DLD1 (cell line): ENCODE measurements around the gene NT5C2.

Experiments
- in situ Hi-C: cut with HindIII; loops from 2 replicates; pipeline ENCODE4 v1.10.0; 2017; ENCODE audit warnings: low sequenced_read_pairs

Gene NT5C2

DNA sequence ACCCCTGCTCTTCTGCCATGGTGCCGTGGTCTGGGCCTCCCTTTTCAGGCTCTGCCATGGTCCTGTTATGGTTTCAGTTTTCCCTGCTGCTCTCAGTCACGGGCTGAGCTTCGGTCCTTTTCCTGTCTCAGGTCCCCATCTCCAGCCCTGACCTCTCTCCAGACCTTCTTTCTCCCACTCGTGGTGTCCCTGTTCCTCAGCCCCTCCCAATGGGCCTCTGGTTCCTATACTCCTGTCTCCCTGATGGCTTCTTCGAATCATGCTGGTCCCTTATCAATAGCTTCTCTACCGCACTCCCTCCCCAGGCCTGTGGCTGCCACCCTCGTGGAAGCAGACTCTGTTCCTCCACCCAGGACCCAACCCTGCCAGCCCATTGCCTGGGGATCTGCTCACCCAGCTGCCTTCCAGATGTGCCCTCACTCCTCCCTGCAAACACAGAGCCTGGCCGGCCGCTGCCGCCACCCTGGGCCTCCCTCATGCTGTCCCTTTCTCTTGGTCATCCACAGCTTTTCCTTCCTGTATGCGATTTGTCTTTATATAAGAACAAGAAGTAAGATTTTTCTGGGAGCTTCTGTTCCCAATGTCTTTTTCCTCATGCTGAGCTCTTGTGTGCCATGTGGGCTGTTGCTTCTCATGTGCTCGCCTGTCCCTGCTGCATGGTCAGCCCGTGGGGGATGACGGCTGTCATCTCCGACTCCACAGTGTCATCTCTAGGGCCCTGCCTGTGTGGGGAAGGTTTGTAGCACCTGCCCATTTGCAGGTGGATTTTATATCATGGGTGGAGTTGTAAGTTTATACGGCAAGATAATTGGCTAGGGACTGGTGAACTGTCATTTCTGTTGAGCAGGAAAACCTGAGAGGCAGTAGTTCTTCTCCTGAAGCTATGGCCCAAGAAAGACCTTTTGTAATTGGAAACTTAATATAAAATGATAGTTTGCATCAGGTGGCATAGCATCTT, 126.7 kb downstream of the NT5C2 start:
- in situ Hi-C loops: no loop called here

- in situ Hi-C loops: no loop called here
Observed at GRCh38 chr10:103064956-103065355, 128.1 kb downstream of the NT5C2 start.

DNA sequence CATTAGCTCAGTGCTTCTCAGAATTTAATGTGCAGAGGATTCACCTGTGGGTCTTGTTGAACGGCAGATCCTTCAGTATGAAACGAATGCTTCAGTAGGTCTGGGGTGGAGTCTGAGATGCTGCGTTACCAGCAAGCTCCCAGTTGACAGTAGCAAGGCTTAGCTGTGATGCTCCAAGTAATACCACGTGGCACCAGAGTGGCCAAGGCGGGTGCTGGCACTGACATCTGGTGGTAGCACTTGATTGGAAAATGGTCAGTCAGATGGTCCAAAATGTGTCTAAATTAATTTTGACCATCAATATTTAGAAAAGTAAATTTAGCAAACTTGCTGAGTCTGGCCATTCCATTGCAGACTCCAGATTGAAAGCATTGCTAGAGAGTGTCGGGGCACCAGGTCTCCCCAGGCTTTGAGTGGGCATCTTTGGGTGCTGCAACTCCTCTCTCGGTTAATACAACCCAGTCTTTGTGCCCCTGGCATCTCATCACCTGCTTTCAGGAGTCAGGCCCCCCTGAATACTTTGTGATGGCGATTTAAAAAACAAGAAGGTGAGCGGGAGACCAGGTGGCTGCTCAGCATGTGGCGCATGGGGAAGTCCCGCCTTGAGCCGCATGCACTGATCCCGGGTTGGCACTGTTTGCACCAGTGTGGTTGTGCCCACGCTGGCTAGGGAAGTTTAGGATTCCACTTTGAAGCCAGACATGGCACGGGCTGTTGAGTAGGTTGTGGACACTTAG, 130.1 kb downstream of the NT5C2 start:
- in situ Hi-C loops: no loop called here

DNA sequence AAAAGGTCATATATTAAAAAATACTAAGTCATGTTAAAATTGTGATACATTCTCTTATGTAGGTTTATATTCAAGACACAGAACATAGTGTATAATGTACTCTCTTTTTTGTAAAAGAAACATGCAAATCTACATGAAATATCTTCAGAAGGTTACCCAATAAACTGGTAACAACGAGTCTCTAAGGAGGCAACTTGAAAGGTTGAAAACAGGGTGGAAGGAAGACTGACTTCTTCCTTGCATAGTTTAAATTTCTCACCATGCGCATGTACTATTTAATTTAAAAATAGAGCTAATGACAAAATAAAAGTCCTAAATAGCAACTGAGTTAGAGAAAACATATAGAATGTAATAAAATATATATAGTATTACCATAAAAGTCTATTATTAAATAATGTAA, 132.5 kb downstream of the NT5C2 start:
- in situ Hi-C loops: no loop called here

DNA sequence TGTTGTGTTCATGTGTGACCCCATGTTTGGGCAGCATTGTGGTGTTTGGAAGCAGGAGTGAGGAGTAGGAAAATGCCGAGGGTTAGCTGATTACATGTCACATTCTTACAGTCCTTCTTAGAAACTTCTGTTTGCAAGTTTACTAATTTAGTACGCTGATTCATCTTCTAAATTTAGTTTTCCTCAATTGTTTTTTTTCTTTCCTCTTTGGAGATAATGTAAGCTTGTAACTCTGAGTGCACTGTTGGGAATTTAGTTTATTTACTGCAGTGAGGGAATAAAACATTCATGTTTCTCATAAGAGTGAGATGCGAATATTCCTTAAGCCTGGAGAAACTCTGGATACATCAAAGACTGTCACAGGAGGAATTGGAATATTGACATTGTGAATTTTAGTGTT, 135.0 kb downstream of the NT5C2 start:
- in situ Hi-C loops: no loop called here

DNA sequence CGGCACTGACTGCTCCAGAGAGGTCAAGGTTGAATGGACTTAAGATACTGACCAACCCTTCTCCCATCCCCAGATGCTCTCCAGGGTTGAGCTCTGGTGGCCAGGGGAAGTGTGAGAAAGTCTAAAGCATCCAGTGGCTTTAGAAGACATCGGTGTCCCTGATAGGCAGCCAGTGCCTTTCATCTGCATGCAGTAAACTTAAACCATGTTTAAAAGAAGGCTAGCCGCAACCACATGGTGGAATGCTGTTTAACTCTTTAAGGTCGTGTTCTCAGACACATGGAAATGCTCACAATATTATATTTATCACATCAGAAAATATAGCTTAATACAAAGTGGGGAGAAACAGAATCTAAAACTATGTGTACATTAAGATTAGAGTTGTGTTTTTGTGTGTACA, 138.0 kb downstream of the NT5C2 start:
- in situ Hi-C loops: no loop called here

DNA sequence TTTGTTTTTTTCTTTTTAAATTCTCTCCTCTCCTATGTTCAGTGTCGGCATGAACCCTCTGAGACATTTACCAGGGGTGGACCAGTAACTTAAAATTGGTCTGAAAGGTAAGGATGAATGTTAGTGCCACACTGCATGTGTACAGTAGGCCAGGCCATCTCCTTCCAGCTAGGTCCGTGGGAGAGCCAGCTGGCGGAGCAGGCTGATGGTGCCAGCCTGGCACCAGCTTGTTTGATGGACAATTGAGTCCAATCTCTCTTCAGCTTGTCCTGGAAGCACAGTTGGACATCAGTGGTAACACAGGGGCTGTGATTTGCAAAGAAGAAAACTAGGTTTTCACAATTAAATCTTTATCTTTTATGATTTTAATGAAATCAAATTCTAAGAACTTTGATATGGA, 138.5 kb downstream of the NT5C2 start:
- in situ Hi-C loops: no loop called here

- in situ Hi-C loops: no loop called here
Observed at GRCh38 chr10:103053659-103054581, 139.2 kb downstream of the NT5C2 start.

- in situ Hi-C loops: no loop called here
Observed at GRCh38 chr10:103049237-103049636, 143.8 kb downstream of the NT5C2 start.

DNA sequence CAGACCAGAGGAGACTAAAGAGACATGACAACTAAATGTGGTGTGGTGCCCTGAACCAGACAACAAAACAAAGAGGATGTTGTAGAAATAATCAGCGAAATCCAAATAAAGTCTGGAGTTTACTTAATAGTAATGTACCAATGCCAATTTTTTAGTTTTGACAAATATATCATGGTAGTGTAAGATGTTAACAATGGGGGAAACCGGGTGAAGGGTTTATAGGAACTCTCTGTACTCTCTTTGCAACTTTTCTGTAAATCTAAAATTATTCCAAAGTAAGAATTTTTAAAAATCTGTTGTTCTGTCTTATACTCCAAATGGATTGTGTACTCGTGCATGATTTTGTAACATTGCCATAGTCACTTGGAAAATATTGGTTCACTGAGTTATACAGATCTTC, 145.7 kb downstream of the NT5C2 start:
- in situ Hi-C loops: no loop called here

- in situ Hi-C loops: no loop called here
Observed at GRCh38 chr10:103045961-103046360, 147.1 kb downstream of the NT5C2 start.

DNA sequence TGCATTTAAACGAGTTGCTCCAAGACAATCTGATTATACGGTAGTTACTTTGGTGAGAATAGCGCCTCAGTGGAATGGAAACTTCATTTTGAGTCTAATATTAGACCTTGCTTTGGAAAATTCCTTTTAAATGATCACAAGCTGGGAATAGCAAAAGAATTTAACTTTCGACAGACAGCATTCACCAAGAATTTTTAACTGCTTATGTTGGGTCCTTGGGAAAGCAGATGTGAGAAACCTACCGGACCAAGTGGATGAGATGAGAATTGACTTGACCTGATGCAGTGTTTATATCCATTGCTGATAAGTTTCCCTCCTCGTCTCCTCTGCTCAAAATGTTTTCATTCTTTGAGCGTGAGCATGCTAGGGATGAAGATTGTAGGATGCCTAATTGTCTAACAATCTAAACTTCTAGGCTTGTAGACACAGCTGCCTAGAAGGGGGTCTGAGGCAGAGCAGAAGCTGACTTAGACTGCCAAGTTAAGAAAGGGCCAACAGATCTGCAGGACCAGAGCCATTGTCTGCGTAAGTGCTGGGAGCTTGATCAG, 148.1 kb downstream of the NT5C2 start:
- in situ Hi-C loops: no loop called here

DNA sequence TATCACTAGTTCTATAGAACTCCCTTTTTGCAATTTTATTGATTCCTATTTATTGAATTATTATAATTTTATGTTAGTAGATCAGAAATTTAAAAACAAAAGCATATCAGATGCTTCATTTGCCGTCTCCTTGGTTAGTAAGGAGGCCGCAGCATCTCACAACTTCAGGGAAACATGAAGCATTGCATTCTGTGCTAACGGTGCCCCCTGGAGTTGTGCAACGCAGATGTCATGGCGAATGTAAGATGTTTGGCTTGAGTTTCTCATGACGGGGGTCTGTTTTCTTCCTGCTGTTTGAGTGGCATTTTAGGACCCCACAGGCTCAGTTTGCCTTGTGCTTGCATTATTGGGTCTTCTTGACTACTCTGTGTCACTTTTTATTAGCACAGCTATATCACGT, 150.2 kb downstream of the NT5C2 start:
- in situ Hi-C loops: no loop called here

DNA sequence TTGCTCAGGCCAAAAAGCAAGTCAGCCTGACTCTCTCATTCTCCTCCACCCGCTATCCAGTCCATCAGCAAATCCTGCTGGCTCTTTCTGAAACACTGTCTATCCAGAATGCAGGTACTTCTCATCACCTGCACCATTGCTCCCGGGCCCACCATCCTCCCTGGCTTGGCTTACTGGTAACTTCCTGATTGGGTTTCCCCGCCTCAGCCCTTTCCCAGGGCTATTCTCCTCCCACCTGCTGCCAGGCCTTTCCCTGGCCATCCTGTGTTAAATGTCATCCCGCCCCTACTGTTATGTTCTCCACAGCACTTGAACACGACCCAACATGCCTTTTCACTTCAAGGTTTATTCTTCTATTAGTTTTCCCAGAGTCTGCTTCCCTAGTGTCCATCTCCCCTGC, 150.9 kb downstream of the NT5C2 start:
- in situ Hi-C loops: no loop called here

GRCh38 chr10:103041391-103041790, 151.7 kb downstream of the NT5C2 start:
- in situ Hi-C loops: no loop called here

DNA sequence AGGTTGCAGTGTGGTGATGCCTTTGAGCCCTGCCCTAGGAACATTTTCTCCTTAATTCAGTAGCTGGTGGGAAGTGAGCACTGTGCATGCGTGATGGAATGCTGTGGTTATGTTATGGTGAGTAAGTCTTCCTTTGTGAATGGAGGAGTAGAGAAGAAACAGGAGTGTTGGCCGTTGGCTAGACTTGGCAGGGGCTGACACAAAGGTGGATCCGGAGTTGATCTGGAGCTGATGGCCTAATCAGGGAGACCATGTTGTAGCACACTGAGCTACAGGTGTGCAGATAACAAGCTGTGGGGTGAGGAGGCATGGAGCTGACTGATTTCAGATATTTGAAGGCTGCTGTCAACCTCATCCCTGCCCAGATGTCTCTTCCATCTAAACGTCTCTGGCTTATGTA, 152.7 kb downstream of the NT5C2 start:
- in situ Hi-C loops: no loop called here

DNA sequence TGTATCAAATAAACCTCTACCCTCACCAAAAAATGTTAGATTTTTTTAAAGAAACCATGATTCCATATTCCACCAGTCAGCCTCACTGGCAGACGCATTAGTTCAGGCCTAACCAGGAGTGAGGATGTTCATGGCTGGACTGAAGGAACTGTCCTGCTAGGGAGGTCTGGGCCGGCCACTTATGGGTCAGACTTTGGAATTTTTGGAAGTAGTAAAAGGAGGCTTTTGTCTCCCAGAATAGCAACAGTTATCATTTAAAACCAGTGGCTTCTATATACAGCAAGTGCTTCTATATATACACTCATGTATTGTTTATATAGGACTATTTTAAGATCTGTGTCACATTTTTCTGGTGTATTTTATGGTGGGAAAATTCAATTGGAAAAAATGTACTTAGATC, 154.5 kb downstream of the NT5C2 start:
- in situ Hi-C loops: no loop called here
